Upper lobe of right lung (tissue), 1 donor: Measurements from ENCODE around the gene MAZ. TPM values are rescaled to one million over a fixed set of nuclear protein-coding genes. Genes with fewer than 3 reads are reported as not detected.

Source experiments
- ATAC-seq: fragments of 200-7000 bp; cut with Tn5 transposase; one replicate; pipeline ENCODE4 v1.9.1; 2020; ENCODE audit warnings: mild to moderate bottlenecking, moderate library complexity
- DNase-seq: peaks from one replicate; pipeline ENCODE4 v3.0.0-alpha.2; 2020
- H3K27ac ChIP-seq: fragments of 200-600 bp; one replicate; pipeline ENCODE4 v1.8.0; 2022
- H3K27me3 ChIP-seq: fragments of 200-600 bp; one replicate; pipeline ENCODE4 v1.8.0; 2022; ENCODE audit warnings: mild to moderate bottlenecking
- H3K36me3 ChIP-seq: fragments of 200-600 bp; one replicate; pipeline ENCODE4 v1.8.0; 2022
- H3K4me1 ChIP-seq: fragments of 200-600 bp; one replicate; pipeline ENCODE4 v1.8.0; 2022
- H3K4me3 ChIP-seq: fragments of 200-600 bp; one replicate; pipeline ENCODE4 v1.8.0; 2022; ENCODE audit warnings: mild to moderate bottlenecking
- H3K9me3 ChIP-seq: fragments of 200-600 bp; one replicate; pipeline ENCODE4 v1.8.0; 2022
- intact Hi-C: fragments of 100-400 bp; cut with DNase I; formaldehyde crosslinking; loops from one replicate; pipeline ENCODE4 v1.11.0; 2022
- total RNA-seq: library from RNA; stranded (reverse); fragmentation: NEBNext Ultra II Directional; extraction: Animal tissue kit (Norgen Biotek cat#: 25700); gene quantifications from one replicate; pipeline ENCODE4 v1.2.1, GENCODE V29; 2021
- TF ChIP-seq, protein P1 (sequence below): fragments of 200-600 bp; IDR thresholded peaks from one replicate; pipeline ENCODE4 v1.8.0; 2022; ENCODE audit warnings: antibody characterized with exemption
- donor health status: DM: no; HTN: yes; CAD: no; lungs with severe emphysema.

Gene MAZ
- total RNA-seq, 1 donor from 2014 or later, result 148 TPM

DNA sequence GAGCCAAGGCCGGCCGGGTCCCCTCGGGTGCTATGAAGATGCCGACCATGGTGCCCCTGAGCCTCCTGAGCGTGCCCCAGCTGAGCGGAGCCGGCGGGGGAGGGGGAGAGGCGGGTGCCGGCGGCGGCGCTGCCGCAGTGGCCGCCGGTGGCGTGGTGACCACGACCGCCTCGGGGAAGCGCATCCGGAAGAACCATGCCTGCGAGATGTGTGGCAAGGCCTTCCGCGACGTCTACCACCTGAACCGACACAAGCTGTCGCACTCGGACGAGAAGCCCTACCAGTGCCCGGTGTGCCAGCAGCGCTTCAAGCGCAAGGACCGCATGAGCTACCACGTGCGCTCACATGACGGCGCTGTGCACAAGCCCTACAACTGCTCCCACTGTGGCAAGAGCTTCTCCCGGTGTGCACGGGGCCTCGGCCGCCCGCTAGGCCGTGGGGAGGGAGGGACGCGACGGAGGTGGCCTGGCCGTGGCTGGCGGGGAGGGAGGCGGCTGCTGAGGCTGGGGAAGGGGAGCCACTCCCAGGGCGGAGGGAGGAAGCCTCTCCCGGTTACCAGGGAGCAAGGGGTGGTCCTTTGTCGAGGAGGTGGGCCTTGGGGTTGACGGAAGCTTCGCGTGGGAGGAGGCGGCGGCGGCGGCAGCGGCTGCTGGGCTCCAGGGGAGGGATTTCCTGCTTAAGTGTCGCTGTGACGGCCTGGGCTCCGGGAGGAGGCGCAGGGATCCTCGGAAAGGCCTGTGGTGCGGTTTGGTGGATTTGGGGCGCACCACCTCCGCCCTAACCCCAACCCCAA is 1.3 kb downstream of the MAZ start:
- peaks cover 21% of the 10 kb centered on the region for H3K36me3 ChIP-seq
- peaks cover 50% of the 10 kb centered on the region for H3K4me1 ChIP-seq
- peak overlapping the region; percentile 60 for H3K4me3 ChIP-seq
- H3K27me3 ChIP-seq, result no peaks in the 10 kb centered on the region
- peak; percentile 94 for DNase-seq
- no peaks in the 10 kb centered on the region for H3K9me3 ChIP-seq
- peak overlapping the region; percentile 89 for H3K27ac ChIP-seq
- peak; percentile 47 for ATAC-seq
- intact Hi-C loops, result no loop called here
- TF ChIP-seq, protein P1, sequence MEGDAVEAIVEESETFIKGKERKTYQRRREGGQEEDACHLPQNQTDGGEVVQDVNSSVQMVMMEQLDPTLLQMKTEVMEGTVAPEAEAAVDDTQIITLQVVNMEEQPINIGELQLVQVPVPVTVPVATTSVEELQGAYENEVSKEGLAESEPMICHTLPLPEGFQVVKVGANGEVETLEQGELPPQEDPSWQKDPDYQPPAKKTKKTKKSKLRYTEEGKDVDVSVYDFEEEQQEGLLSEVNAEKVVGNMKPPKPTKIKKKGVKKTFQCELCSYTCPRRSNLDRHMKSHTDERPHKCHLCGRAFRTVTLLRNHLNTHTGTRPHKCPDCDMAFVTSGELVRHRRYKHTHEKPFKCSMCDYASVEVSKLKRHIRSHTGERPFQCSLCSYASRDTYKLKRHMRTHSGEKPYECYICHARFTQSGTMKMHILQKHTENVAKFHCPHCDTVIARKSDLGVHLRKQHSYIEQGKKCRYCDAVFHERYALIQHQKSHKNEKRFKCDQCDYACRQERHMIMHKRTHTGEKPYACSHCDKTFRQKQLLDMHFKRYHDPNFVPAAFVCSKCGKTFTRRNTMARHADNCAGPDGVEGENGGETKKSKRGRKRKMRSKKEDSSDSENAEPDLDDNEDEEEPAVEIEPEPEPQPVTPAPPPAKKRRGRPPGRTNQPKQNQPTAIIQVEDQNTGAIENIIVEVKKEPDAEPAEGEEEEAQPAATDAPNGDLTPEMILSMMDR, result peak; percentile 55

DNA sequence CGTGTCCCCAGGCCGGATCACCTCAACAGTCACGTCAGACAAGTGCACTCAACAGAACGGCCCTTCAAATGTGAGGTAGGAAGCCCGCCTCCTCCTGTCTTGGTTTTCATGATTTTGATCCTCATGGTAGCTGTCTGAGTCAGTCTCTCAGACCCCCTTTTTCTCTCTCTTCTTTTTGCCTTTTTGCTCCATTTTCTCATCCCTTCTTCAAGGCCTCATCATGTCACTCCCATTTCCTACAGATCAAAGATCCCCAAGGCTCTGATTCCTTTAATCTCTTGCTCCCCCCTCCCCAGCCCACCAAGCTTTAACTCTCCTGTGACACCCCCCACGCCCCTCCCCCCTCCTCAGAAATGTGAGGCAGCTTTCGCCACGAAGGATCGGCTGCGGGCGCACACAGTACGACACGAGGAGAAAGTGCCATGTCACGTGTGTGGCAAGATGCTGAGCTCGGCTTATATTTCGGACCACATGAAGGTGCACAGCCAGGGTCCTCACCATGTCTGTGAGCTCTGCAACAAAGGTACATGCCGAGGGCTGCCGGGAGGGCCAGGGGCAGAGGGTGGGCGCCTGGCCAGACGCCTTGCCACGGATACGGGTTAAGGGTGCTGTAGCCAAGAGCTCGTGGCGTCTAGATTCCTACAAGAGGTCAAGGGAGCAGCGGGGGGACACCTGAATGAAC is 2.0 kb downstream of the MAZ start:
- peak overlapping the region; percentile 60 for H3K4me3 ChIP-seq
- no peaks in the 10 kb centered on the region for H3K27me3 ChIP-seq
- H3K36me3 ChIP-seq, result peaks cover 21% of the 10 kb centered on the region
- intact Hi-C loops, result no loop called here
- DNase-seq (peak; percentile 67), ATAC-seq (no peak)
- H3K9me3 ChIP-seq, result no peaks in the 10 kb centered on the region
- H3K4me1 ChIP-seq, result peaks cover 50% of the 10 kb centered on the region
- TF ChIP-seq, protein P1, result no peak
- H3K27ac ChIP-seq, result peak overlapping the region; percentile 89

DNA sequence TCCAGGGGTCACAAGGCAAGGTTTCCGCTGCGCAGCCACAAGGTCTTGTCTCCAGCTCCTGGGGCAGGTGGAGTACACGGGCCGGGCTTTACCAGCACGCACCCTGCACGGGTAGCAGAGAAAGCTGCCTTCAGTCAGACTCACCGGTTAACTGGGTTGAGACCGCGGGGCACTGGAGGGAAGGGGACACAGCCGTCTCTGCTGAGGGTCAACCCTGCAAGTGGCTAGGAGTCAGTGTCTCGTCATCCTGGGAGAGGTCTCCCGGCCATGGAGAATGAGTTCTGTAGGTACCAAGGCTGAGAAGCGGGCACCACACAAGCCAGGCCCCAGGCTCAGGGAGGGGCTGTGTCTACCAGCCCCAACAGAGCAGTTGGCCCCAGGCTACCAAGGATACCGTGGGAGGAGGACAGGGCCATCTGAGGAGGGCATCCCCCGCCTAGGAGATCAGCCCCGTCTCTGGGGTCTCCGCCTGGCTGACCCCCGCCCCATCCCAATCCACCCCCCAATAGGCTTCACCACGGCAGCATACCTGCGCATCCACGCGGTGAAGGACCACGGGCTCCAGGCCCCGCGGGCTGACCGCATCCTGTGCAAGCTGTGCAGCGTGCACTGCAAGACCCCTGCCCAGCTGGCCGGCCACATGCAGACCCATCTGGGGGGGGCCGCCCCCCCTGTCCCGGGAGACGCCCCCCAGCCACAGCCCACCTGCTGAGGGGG is 2.9 kb downstream of the MAZ start:
- TF ChIP-seq, protein P1, result no peak
- H3K4me3 ChIP-seq, result peak overlapping the region; percentile 60

DNA sequence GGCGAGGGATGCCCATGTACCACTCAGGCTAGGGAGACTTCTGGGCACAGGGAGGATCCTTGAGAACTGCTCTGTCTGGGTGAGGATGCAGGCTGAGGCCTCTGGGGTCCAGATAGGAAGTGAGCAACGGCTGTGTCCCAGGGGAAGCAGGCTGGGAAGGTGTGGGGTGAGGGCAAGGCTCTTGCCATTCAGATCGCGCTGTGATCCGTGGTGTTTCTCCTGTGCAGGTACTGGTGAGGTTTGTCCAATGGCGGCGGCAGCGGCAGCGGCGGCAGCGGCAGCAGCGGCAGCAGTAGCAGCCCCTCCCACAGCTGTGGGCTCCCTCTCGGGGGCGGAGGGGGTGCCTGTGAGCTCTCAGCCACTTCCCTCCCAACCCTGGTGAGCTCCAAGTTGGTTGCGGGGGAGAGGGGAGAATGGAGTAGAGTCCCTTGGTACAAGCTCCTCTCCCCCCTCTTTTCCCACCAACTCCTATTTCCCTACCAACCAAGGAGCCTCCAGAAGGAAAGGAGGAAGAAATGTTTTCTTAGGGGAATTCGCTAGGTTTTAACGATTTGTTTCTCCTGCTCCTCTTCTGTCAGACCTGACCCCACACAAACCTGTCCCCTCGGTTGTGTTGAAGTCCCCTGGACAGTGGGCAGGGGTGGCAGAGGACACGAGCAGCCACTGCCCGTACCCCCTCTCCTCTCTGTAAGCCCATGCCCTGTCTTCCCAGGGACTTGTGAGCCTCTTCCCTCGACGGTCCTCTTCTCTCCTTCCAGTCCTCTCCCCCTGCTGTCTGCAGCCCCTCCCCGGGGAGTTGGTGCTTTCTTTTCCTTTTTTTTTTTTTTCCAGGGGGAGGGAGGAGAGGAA is 3.7 kb downstream of the MAZ start:
- intact Hi-C loops, result no loop called here
- TF ChIP-seq, protein P1, result no peak
- no peaks in the 10 kb centered on the region for H3K27me3 ChIP-seq
- no peaks in the 10 kb centered on the region for H3K9me3 ChIP-seq
- peaks cover 21% of the 10 kb centered on the region for H3K36me3 ChIP-seq
- peaks cover 44% of the 10 kb centered on the region for H3K4me1 ChIP-seq
- DNase-seq (peak; percentile 65), ATAC-seq (no peak)
- H3K4me3 ChIP-seq, result no peak overlapping the region
- H3K27ac ChIP-seq, result peak overlapping the region; percentile 77

More for the DNA sequence above, 2.9 kb downstream of the MAZ start:
- peaks cover 21% of the 10 kb centered on the region for H3K36me3 ChIP-seq
- H3K4me1 ChIP-seq, result peaks cover 45% of the 10 kb centered on the region
- DNase-seq (peak; percentile 65), ATAC-seq (no peak)
- intact Hi-C loops, result no loop called here
- no peaks in the 10 kb centered on the region for H3K9me3 ChIP-seq
- peak overlapping the region; percentile 89 for H3K27ac ChIP-seq
- H3K27me3 ChIP-seq, result no peaks in the 10 kb centered on the region

DNA sequence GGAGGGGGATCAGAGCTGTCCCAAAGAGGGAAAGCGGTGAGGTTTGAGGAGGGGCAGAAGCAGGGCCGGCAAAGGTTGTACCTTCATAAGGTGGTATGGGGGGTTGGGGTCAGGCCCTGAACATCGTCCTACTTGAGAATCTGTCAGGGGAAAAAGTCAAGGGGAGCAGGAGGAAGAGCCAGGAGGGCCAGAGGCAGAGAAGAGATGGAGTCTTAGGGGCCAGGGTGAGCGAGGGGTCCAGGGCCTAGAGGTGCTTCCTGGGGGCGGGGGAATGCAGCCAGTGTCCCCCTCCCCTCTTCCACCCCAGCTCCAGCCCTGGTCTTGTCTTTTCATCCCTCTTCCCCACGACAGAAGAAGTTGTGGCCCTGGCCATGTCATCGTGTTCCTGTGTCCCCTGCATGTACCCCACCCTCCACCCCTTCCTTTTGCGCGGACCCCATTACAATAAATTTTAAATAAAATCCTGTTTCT is 4.4 kb downstream of the MAZ start:
- H3K9me3 ChIP-seq, result no peaks in the 10 kb centered on the region
- peaks cover 21% of the 10 kb centered on the region for H3K36me3 ChIP-seq
- TF ChIP-seq, protein P1, result no peak
- intact Hi-C loops, result no loop called here
- peak overlapping the region; percentile 77 for H3K27ac ChIP-seq
- peaks cover 48% of the 10 kb centered on the region for H3K4me1 ChIP-seq
- no peaks in the 10 kb centered on the region for H3K27me3 ChIP-seq
- no peak for ATAC-seq
- DNase-seq, result no peak
- H3K4me3 ChIP-seq, result peak overlapping the region; percentile 54
